Mucosa of gallbladder (tissue), 1 donor: ENCODE results near the gene COL4A4. TPM values are rescaled to one million over a fixed set of nuclear protein-coding genes. Genes with fewer than 3 reads are reported as not detected.
A peak's percentile ranks its signal among the peaks of the same experiment; 100 is the strongest.

Experiments used
- DNase-seq: peaks from one replicate; pipeline ENCODE4 v3.0.0-alpha.2; 2020; ENCODE audit warnings: low spot score
- total RNA-seq: library from RNA; stranded (reverse); gene quantifications from one replicate; pipeline ENCODE4 v1.2.1, GENCODE V29; 2021
- donor health status: DM: no; HTN: no; CAD: no.

The COL4A4 gene
- total RNA-seq, 1 donor from 2014 or later = 30.4 TPM

DNA sequence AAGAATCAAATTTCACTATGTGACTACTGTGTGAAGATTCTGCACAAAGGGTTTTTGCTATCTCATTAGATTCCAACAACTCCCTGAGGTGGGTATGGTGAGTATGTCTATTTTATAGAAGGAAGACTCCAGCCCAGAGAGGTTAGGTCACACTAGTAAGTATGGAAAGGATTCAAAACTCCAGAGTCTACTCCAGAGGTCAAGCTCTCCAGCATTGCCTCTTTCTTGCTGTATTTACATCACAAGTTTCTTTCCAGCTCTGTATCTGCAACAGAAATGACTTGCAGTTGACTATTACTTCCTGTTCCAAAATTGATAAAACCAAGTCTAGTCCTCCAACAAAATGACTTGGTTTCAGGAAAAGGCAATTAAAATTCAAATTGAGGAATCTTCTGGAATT, 2.1 kb downstream of the COL4A4 start:
- no peak for DNase-seq

DNA sequence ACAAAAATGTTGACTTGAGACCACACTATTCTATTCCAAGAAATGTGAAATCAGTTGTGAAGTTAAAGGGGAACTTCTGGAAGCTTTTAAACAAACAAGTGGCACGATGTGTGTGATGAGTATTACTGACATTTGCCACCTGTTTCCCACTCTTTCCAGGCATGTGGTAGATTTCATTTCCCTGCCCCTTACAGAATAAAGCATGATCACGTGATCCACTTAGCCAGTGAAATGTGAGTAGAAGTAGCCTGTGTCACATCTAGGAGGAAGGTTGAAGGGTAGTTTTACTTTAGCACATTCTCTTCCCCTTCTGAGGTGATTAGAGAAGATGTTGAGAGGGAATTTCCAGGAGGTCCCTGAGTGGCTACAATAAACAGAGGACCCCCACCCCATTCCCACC, 3.8 kb downstream of the COL4A4 start:
- no peak for DNase-seq

DNA sequence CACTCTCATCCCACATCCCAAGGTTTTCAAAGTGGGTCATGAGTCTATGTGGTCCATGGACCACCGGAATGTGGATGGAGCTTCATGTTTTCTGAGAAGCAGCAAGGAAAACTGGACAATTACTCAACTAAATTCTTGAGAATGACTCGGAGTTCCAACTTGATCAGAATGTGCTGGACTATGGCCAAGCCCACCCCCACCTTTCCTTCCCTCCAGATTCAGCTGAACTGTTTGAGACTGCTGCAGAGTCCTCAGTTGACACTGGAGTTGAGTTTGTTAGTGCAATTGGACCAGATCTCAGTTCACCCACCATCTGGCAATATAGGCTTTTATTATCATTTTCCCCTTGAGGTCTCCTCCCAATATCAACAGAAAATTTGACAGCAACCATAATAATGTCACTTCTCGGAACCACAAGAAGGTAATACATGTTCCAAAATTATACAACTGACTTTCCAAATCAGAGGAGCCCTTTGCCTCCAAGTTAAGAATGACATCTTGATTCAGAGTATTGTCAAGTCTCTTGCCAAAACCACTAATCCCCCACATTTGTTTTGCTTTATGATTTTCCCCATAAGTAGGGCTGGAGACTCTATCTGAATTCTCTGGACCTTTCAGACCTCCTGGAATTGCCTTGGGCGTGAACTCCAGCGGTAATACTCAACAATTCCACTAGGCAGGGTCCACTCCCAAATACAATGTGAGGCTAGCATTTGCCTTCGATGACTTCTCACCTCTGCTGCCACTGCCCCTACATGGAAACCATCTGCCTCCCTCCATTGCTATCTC, 8.8 kb downstream of the COL4A4 start:
- no peak for DNase-seq

DNA sequence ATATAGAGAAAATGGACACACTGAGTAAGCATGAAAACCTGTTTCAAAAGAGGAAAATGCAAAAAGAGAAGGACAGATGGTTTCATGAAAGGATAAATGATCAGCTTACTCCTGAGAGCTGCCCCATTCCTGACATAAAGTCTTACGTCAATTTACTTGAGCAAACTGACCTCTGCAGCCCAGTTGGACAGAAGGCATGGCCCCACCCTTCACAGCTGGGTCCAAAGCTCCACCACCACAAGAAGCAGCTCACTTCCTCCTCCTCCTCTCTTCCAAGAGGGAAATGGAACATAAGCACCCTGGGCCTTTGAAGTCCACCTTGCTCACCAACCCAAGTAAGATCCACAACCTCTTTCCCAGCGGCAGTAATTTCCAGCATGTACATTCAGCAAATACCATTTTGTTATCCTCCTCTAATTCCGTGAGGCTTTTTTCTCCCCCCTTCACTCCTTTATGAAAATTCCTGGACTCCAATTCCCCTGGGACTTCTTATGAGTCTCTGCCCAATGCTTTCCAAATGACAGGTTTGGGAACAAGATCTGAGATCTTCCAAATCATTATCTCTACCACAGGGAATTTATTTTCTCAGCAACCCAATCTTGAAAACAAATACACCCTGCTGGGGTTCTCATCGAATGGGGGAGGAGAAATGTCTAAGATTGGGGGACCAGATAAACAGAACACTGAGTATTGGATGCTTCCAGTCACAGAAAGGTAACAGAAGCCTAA, 10.1 kb downstream of the COL4A4 start:
- peak; percentile 74 for DNase-seq

DNA sequence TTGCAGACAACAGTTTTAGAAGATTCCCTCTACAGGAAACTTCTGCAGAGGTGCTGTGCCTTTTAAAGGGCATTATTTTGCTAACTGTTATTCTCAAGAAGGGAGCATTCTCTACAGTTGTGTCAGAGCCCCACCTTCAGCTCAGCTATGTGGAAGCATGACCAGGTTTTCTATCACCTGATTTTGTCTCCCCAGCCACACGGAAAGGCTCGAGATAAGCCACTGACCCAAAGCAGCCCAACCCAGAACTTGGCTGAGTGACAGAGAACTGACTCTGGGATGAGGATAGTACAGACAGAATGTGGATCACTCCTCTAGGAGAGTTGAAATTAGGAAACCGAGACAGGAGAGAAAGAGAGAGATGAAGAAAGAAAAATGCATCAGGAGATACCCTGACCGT, 10.7 kb downstream of the COL4A4 start:
- peak; percentile 79 for DNase-seq

DNA sequence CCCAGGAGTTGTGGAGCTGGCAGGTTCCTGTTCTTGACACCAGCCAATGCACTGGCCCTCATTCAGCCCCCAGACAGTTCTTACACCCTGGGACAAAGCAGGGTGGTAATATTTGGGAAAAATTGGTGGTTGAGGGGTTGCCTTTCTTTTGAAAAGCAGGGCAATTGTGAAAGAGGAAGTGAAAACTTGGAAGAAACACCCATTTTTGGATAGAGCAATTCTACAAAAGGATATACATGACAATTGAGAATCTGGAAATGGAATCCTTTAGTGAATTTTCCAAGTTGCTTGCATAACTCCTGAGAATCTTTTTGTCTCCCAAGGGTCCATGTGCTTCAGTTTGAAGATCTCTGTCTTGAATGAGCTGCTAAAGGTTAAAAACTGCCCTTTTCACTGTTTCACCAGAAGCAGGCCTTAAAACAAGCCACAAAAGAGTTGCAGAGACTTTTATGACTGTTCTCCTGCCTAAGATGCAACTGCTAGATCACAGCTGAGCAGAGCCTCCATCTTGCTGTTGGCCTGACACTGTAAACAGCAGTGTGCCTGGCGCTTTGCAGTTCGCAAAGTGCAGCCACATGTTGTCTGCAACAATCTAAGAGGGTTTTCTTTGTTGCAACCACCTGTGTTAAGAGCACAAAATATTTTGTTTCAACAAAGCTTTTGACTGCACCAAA, 11.8 kb downstream of the COL4A4 start:
- DNase-seq = no peak

DNA sequence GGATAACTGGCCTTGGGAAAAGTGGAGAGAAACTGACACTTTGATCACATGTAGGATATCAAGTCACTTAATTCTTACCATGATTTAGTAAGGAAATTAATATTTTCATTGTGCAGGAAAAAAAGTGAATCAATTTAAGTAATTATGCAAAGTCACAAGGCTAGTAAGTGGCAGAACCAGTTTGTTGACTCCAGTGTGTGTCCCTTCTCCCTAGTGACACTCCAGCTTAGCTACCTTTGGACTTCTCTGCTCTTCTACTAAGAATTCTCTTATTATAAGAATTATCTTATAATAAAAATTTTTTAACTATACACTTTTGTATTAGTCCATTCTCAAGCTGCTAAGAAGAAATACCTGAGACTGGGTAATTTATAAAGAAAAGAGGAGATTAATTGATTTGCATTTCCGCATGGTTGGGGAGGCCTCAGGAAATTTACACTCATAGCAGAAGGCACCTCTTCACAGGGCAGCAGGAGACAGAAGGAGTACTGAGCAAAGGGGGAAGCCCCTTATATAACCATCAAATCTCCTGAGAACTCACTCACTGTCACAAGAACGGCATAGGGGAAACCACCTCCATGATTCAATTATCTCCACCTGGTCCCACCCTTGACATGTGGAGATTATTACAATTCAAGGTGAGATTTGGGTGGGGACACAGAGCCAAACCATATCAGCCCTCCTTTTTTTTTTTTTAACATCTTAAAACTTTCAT, 13.6 kb downstream of the COL4A4 start:
- DNase-seq = peak; percentile 58

DNA sequence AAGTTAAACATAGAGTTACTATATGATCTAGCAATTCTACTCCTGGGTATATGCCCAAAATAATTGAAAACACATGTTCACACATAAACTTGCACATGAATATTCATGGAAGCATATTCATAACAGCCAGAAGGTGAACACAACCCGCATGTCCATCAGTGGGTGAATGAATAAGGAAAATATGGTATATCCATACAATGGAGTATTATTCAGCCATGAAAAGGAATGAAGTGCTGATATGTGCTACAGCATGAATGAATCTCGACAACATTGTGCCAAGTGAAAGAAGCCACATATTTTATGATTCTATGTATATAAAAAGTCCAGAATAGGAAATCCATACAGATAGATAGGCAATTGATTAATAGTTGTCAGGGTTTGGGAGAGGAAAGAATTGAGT, 15.9 kb downstream of the COL4A4 start:
- no peak for DNase-seq

DNA sequence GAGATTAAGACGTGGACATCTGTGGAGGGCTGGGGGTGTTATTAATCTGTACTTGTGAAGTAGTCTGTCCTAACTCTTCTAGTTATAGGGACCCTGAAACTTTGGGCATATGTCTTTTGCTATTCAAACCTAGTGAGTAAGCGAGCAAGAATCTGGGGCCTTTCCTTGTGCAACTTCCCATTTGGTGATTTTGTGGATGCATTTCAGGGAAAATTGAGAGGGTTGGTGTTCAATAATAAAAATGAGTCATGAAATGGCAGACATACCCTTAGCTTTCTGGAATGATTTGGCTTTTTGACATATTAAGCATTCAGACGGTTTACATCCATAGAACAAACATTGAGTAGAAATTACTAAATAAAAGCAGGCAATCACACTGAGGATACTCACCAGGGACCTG, 17.0 kb downstream of the COL4A4 start:
- no peak for DNase-seq

DNA sequence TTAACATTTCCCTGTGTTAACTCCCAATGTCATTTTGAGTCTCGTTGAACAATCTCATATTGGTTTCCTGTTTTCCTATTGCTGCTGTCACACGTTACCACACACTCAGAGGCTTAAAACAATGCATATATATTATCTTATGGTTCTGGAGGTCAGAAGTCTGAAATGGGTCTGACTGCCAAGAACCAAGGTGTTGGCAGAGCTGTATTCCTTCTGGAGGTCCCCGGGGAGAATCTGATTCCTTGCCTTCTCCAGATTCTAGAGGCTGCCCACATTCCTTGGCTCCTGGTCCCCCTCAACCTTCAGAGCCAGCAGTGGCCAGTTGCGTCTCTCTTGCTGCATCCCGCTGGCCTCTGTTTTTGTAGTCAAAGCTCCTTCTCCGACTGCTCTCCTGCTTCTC, 17.5 kb downstream of the COL4A4 start:
- DNase-seq = no peak

DNA sequence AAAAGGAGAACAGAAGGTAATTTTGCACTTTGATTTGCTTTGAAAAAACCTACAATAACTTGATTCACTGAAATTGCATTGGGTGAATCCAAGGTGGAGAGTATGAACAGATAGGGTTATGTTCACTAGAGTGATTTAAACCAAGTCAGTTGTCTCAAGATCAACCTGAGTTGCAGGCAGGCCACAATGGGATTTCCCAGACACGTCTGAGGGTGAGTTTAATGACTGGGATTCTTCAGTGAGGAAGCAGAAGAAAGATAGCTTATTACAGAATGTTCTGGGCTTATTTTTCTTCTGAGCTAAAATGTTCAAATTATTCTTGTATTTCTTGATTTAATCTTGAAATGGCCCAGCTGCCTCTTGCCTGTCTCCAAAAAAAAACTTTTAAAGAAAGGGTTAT, 20.1 kb downstream of the COL4A4 start:
- no peak for DNase-seq

DNA sequence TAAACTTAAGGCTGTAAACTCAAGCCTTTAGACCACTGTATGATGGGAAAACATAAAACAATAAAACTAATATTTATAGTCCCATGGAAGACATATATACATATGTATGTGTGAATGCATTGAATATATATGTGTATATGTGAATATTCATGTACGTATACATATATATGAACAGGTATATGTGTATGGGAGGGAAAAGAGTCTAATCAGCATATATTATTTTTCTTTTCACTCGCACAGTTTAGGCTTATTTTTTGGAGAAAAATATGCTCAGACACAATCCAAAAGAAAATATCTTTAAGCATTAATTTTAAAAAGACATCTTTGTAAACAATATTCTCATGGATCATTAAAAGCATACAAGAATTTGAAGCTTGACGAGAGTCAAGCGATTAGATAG, 22.7 kb downstream of the COL4A4 start:
- no peak for DNase-seq

DNA sequence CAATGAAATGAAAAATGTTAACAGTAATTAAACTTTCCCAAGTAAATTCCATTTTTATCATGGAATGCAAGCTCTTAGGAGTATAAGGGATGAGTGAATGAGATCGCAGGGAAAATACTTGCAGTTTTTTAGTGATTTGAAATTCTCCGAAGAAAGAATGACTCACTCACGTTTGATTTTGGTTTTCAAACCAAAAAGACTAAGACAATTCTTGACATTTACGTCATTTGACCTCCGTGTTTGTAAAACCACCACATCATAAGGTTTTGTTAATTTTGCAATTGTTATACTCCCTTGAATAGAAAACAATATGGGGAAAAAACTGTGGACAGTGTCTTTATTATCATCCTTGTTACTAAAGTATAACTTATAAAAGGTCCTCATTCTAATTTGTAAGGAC, 29.4 kb downstream of the COL4A4 start:
- DNase-seq = no peak

DNA sequence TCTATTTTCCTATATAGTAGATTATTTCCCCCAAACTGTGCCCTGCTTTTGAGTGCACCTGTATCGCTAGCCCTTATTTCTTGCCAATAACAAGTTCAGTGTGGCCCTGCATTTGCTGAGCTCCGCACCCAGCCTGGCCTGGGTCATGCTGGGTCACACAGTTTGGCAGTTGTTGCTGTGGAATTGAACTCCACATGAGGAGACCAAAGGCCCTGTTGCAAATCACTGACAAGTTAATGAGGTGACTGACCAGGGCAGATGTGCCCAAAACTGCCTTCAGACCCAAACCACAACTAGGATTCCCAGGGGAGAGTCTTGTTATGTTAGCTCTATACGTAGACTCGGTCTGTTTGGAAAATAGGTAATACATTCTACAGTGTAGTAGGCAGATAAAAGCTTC, 31.0 kb downstream of the COL4A4 start:
- no peak for DNase-seq

DNA sequence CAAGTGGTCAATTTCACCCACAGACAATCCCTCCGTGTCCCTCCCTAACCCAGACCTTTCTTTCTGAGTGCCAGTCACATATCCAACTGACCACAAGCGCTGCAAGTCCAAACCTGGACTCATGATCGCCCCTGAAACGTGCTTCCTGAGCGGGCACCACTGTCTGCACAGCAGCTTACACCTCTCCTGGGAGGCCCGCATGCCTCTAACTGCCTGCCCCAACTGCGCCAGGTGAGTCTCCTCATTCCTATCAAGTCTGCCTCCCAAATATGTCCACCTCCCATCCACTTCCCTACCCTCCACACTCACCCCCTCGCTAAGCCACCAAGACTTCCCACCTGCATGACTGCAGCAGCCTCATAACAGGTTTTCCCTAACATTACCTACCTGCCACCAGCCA, 33.4 kb downstream of the COL4A4 start:
- no peak for DNase-seq

DNA sequence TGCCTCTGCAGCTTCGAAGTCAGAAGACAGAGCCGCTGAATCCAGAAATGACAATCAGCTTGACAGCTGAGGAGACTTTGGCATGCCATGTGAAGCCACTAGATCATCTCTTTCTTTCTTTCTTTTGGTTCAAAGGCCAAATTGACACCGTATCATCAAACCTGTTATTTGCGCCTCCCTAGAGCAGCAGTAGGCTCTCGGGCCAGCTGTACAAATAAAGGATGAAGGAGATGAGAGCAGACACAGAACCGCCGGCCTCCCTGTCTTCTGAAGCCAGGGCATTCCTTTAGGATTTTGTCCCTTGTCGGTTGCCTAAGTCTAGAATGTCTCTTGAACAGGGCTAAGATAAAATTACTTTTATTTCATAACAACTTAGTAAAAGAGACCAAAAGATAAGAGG, 36.8 kb downstream of the COL4A4 start:
- no peak for DNase-seq

DNA sequence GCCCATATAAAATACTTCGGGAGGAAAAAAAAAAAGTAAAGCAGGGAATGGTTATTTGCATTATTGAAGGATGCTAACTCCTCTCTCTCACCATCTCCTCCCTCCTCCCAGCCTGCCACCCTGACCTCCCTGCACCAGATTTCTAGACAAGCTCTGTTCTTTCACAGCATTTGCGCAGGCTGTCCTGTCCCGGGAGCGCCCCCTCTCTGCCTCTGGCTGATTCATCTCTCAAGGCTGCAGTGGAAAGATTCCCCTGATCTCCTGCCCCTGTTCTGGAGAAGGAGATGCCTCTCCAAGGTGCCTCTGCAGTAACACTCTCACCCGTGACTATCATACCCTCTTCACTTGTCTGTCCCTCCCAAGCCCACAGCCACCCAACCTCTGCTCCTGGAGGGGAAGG, 38.5 kb downstream of the COL4A4 start:
- no peak for DNase-seq

DNA sequence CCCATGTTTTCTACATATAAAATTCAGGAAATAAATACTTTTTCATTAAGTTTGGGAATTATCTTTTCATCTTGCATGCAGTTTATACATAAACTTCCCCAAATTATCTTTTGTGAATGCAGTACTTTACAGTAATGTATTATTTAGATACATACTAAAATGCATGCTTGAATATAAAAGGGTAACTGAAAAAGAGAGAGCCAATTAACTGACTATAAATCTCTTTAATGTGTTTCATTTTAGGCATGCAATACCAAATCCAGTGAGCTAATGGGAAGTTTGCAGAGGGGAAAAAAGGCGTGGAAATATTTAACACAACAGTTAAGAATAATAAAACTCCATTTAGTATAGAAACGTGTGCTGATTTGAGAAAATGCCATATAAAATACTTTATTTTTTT, 39.2 kb downstream of the COL4A4 start:
- DNase-seq = no peak

DNA sequence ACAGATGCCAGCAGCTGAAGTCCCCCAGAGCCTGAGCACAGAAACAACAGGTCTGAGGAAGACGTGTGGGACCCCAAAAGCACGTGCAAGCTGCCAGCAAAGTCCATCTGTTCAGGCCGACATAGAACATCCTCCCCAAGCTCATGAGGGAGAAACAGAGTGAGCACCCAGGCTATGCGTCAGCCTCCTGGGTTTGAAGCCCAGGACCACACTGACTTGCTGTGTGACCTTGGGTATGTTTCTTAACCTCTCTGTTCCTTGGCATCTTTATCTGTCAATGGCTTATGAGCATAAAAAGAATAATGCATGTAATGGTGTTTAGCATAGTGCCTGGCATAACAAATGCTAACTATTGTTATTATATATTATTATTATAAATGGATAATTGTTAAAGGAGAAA, 40.3 kb downstream of the COL4A4 start:
- no peak for DNase-seq

DNA sequence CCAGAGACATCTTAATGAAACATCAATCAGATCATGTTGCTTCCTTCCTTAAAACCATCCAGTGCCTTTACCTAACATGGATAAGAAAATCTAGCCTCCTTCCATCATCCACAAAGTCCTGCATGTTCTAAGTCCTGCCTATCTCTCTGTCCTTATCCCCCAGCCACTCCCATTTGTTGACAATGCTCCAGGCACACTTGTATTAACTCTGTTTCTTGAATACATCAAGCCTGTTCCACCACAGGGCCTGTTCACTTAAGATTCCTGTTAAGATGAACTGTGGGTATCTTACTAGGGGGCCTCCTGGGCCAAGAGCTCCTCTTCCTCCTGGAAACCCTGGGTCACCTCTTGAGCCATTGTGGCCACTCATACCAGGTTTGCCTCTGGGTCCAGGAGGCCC, 45.7 kb downstream of the COL4A4 start:
- no peak for DNase-seq

DNA sequence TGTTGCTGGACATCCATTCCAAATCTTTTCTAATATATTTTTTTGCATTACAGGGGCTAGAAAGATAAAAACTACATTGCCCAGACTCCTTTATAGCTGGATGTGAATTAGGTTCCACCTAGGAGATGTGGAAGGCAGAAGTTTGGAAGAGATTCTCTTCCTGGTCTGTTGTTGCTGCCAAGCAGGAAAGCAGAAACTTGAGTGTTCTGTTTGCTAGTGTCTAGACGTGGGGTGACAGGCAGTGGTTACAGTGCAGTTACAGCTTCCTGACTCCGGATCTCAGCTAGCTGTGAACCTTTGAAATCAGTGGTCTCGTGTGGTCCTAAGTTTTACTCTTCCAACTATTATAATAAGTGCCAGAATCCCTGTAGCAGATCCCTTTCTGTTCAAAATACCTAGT, 46.2 kb downstream of the COL4A4 start:
- DNase-seq = no peak

DNA sequence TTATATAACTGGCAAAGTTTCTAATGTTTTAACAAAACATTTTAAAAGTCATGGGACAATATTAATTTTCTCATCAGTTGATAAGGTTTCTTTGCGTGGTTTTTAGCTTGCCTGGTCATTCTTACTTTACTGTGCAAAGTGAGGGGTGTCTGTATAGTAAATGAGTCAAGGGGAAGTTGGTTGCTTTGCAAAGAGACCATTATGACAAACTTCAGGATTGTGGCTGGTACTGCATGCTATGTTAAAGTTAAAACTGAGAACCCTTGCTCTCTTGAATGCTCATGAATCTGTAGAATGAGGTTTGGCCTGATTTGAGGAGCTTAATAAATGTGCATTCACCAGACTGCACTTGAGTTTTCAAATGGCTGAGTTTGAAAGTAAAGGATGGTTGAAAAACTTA, 47.0 kb downstream of the COL4A4 start:
- no peak for DNase-seq
